Measurements from ENCODE around the gene CDHR2.

The CDHR2 gene

GRCh38 chr5:176570044-176570443, 20.9 kb downstream of the CDHR2 start:
- H2AFZ ChIP-seq (ENCODE audit: low read length): no peak overlapping the region
- no peak overlapping the region for H3K9ac ChIP-seq (ENCODE audit: low read length)
- H3F3A ChIP-seq (ENCODE audit: insufficient read depth, low read length): no peaks in the 10 kb centered on the region
- no peaks in the 10 kb centered on the region for H3K4me1 ChIP-seq (ENCODE audit: low read length)
- peaks cover 37% of the 10 kb centered on the region for H3K27me3 ChIP-seq (replicated peaks; ENCODE audit: insufficient read depth, low read length)
- no peaks in the 10 kb centered on the region for H3K9me2 ChIP-seq (replicated peaks; ENCODE audit: insufficient read depth, low read length)
- no peak overlapping the region for H3K4me2 ChIP-seq (ENCODE audit: low read depth, low read length)
- no peak for TF ChIP-seq EZH2 (optimal IDR thresholded peaks at IDR 0.05; ENCODE audit: low read depth, low read length)
- TF ChIP-seq, protein P1, sequence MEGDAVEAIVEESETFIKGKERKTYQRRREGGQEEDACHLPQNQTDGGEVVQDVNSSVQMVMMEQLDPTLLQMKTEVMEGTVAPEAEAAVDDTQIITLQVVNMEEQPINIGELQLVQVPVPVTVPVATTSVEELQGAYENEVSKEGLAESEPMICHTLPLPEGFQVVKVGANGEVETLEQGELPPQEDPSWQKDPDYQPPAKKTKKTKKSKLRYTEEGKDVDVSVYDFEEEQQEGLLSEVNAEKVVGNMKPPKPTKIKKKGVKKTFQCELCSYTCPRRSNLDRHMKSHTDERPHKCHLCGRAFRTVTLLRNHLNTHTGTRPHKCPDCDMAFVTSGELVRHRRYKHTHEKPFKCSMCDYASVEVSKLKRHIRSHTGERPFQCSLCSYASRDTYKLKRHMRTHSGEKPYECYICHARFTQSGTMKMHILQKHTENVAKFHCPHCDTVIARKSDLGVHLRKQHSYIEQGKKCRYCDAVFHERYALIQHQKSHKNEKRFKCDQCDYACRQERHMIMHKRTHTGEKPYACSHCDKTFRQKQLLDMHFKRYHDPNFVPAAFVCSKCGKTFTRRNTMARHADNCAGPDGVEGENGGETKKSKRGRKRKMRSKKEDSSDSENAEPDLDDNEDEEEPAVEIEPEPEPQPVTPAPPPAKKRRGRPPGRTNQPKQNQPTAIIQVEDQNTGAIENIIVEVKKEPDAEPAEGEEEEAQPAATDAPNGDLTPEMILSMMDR (IDR thresholded peaks at IDR 0.05; ENCODE audit: low read length): 0 out of 2 replicates have a peak, but pooled peaks have one; percentile 4
- no peaks in the 10 kb centered on the region for H3K79me2 ChIP-seq (ENCODE audit: low read length)
- H4K20me1 ChIP-seq (ENCODE audit: insufficient read depth, low read length): no peaks in the 10 kb centered on the region
- no peak for DNase-seq
- no peak overlapping the region for H3K4me3 ChIP-seq (ENCODE audit: low read length)
- no peak overlapping the region for H3K27ac ChIP-seq (ENCODE audit: low read length)
- H3K9me3 ChIP-seq (replicated peaks; ENCODE audit: insufficient read depth, low read length): no peaks in the 10 kb centered on the region
- H3K36me3 ChIP-seq (replicated peaks; ENCODE audit: insufficient read depth, low read length): no peaks in the 10 kb centered on the region

DNA sequence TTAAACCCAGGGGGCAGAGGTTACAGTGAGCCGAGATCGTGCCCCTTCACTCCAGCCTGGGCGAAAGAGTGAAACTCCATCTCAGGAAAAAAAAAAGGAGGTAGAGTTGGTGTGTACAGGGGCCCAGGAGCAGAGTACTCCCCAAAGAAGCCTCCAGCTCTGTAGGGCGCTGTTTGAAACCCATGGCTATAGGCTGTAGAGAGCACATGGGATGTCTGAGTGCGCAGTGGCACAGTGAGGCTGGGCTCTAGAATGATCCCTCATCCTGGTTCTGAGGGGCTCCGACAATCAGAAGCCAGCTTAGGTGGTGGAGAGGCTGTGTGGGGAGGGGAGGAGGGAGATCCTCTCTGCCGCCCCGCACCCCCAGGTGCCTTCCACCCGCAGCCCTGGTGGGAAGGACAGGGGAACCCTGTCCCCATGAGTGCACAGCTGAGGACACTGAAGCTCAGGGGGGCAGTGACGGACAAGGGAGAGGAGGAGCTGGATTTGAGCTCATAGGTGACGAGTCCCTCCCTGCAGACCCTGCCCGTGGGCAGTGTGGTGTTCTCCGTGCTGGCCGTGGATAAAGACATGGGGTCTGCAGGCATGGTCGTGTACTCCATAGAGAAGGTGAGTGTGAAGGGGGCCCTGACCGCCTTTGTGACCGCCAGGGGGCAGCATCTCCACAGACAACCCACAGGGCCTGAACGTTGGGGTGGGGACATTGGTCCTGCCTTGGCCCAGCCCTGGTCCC, 24.6 kb downstream of the CDHR2 start:
- Histone ChIP-seq H3K27me3 (replicated peaks; ENCODE audit: insufficient read depth, low read length) (peaks cover 16% of the 10 kb centered on the region), H4K20me1 (ENCODE audit: insufficient read depth, low read length) (no peaks in the 10 kb centered on the region), H3K9me3 (replicated peaks; ENCODE audit: insufficient read depth, low read length) (no peaks in the 10 kb centered on the region), H3K79me2 (ENCODE audit: low read length) (no peaks in the 10 kb centered on the region), H3K4me1 (ENCODE audit: low read length) (no peaks in the 10 kb centered on the region), H3K36me3 (replicated peaks; ENCODE audit: insufficient read depth, low read length) (no peaks in the 10 kb centered on the region), H3K27ac (ENCODE audit: low read length) (no peak overlapping the region), H3K9me2 (replicated peaks; ENCODE audit: insufficient read depth, low read length) (no peaks in the 10 kb centered on the region), H2AFZ (ENCODE audit: low read length) (no peak overlapping the region), H3K4me2 (ENCODE audit: low read depth, low read length) (peak overlapping the region; percentile 9; the same call in 1 of the 2 replicates), H3K9ac (ENCODE audit: low read length) (no peak overlapping the region), H3F3A (ENCODE audit: insufficient read depth, low read length) (no peaks in the 10 kb centered on the region), H3K4me3 (ENCODE audit: low read length) (no peak overlapping the region)
- peak; percentile 50 for DNase-seq
- TF ChIP-seq, protein P1 (IDR thresholded peaks at IDR 0.05; ENCODE audit: low read length): peak; percentile 89
- TF ChIP-seq EZH2phosphoT487 (IDR thresholded peaks at IDR 0.05; ENCODE audit: low read length): no peak

GRCh38 chr5:176574297-176574591, 25.1 kb downstream of the CDHR2 start:
- no peaks in the 10 kb centered on the region for H3K9me3 ChIP-seq (replicated peaks; ENCODE audit: insufficient read depth, low read length)
- no peaks in the 10 kb centered on the region for H3K79me2 ChIP-seq (ENCODE audit: low read length)
- H3K4me1 ChIP-seq (ENCODE audit: low read length): no peaks in the 10 kb centered on the region
- no peak overlapping the region for H2AFZ ChIP-seq (ENCODE audit: low read length)
- no peak overlapping the region for H3K27ac ChIP-seq (ENCODE audit: low read length)
- H3K4me3 ChIP-seq (ENCODE audit: low read length): no peak overlapping the region
- no peak overlapping the region for H3K4me2 ChIP-seq (ENCODE audit: low read depth, low read length)
- H3K9ac ChIP-seq (ENCODE audit: low read length): no peak overlapping the region
- no peaks in the 10 kb centered on the region for H3K9me2 ChIP-seq (replicated peaks; ENCODE audit: insufficient read depth, low read length)
- H3K36me3 ChIP-seq (replicated peaks; ENCODE audit: insufficient read depth, low read length): no peaks in the 10 kb centered on the region
- no peak for TF ChIP-seq EZH2 (optimal IDR thresholded peaks at IDR 0.05; ENCODE audit: low read depth, low read length)
- TF ChIP-seq EZH2phosphoT487 (IDR thresholded peaks at IDR 0.05; ENCODE audit: low read length): no peak
- TF ChIP-seq, protein P1 (IDR thresholded peaks at IDR 0.05; ENCODE audit: low read length): no peak
- H3K27me3 ChIP-seq (replicated peaks; ENCODE audit: insufficient read depth, low read length): peaks cover 13% of the 10 kb centered on the region
- no peaks in the 10 kb centered on the region for H4K20me1 ChIP-seq (ENCODE audit: insufficient read depth, low read length)
- H3F3A ChIP-seq (ENCODE audit: insufficient read depth, low read length): no peaks in the 10 kb centered on the region
- DNase-seq: no peak

Data from MM.1S (cell line).